ENCODE results near the gene CPNE7. TPM values are rescaled to one million over a fixed set of nuclear protein-coding genes. Genes with fewer than 3 reads are reported as not detected.

Gene CPNE7
- total and polyA plus RNA-seq, 7 experiments from 2014 or later: 0.39 to 5.2 TPM; not detected in 5

DNA sequence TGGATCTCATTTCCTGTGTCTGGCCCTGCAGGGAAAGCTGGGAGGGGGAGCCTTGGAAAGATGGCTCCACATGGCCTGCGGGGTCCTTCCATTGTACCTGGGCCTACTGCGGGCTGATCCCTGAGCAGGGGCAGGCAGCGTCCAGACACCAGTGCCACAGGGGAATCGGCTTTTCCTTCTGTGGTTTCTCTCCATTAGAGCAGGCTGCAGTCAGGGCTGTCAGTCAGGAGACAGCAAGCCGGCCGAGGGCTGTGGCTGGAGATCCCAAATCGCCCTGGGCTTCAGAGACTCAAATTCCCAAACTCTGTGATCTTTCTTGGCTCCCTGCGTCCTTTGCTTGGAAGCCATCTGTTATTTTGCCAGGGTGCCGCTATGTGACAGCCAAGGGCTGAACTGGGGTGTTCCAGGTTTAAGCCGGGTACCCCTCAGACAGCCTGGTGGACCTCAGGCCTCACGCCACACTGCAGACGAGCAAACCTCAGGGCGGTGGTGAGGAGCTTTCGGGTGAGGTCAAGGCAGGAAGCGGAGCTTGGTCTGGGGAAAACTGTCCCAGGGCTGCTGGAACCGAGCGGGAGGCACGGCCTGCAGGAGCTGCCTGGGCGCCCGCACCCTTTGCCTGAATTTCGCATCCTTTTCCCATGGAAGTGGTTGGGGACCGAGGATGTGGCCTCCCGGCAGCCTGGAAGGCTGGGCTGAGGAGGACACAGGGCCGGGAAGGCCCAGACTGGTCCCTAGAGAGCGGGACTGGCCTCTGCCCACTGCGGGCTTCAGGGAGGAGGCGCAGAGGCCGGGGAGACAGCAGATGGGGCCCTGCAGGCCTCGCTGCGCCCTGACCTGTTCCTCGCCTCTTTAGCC, 1.5 kb upstream of the CPNE7 start:
- peaks cover 3 to 33% (median 12%) of the 10 kb centered on the region in 5 donors for H3K27me3 Mint-ChIP-seq
- peak overlapping the region; percentile 16 to 79 (median 41) for H3K4me3 Mint-ChIP-seq
- POLR2A ChIA-PET: no interaction called here
- ATAC-seq (no peak), DNase-seq (no peak)
- H3K27ac Mint-ChIP-seq: no peak overlapping the region
- CTCF ChIA-PET: no interaction called here
- Histone ChIP-seq H3K4me3 (ENCODE audit: low read length) (no peak overlapping the region), H3K27me3 (ENCODE audit: control insufficient read depth in 2 of 2, insufficient read depth in 2 of 2, low read length in 2 of 2) (no peaks in the 10 kb centered on the region), H3K4me1 (ENCODE audit: control insufficient read depth in 2 of 2, insufficient read depth in 2 of 2, low read length in 2 of 2) (peaks cover 0 to 17% of the 10 kb centered on the region in 2 donors), H3K9me3 (ENCODE audit: control insufficient read depth in 2 of 3, low read length in 3 of 3) (no peaks in the 10 kb centered on the region), H3K27ac (ENCODE audit: low read depth, low read length) (no peak overlapping the region), H3K36me3 (ENCODE audit: control insufficient read depth in 2 of 3, insufficient read depth in 3 of 3, low read length in 3 of 3) (no peaks in the 10 kb centered on the region)
- intact Hi-C loops (cut with micrococcal nuclease): loop anchor here in 1 of 2 donors (1.0 kb wide), 1 partner anchor 67 kb away; no protein-coding TSS in a partner anchor
- peaks cover 8 to 29% (median 15%) of the 10 kb centered on the region in 7 donors for H3K4me1 Mint-ChIP-seq
- H3K9me3 Mint-ChIP-seq: peaks cover 0 to 4% (median 0%) of the 10 kb centered on the region in 11 donors
- no peaks in the 10 kb centered on the region for H3K36me3 Mint-ChIP-seq

DNA sequence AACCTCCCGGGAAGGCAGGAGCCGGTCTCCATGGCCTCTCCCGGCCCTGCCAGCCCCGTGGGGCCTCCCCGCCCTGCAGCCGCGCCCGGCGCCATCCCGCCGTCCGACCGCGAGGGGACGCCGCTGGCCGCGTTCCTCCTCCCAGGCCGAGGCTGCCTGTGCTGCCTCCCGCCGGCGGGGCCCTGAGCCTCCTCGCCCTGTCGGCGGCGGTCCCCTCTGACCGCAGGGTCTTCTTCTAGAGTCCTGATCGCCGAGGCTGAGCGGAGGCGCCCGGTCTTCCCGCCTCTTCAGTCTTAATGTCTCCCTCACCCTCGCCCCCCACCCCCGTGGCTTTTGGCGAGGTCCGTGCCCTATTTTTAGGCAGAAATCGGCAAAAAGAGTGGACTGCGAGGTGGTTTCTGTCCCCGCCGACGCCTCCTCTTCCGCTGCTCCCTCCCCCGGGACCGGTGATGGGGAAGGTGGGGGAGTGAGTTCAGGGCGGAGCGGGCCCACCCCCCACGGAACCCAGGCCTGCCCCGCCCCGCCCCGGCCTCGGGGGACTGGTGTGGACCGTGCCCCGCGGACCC, 794 bp upstream of the CPNE7 start:
- peak; percentile 67 for ATAC-seq
- Histone ChIP-seq H3K4me3 (ENCODE audit: low read length) (peak overlapping the region; percentile 24), H3K27ac (ENCODE audit: low read depth, low read length) (no peak overlapping the region), H3K4me1 (ENCODE audit: control insufficient read depth in 2 of 2, insufficient read depth in 2 of 2, low read length in 2 of 2) (peaks cover 0 to 17% of the 10 kb centered on the region in 2 donors), H3K36me3 (ENCODE audit: control insufficient read depth in 2 of 3, insufficient read depth in 3 of 3, low read length in 3 of 3) (no peaks in the 10 kb centered on the region), H3K27me3 (ENCODE audit: control insufficient read depth in 2 of 2, insufficient read depth in 2 of 2, low read length in 2 of 2) (no peaks in the 10 kb centered on the region), H3K9me3 (ENCODE audit: control insufficient read depth in 2 of 3, low read length in 3 of 3) (no peaks in the 10 kb centered on the region)
- H3K36me3 Mint-ChIP-seq: no peaks in the 10 kb centered on the region
- H3K4me3 Mint-ChIP-seq: peak overlapping the region in 9 of 10 donors; percentile 34 to 79 (median 64)
- ChIA-PET CTCF (no interaction called here), POLR2A (interaction anchor here (1.5 kb wide), 1 partner anchor 14 kb away, joined by 4 read pairs; no protein-coding TSS in a partner anchor)
- DNase-seq: peak in 4 of 9 donors; percentile 20 to 79 (median 42)
- peaks cover 8 to 29% (median 15%) of the 10 kb centered on the region in 7 donors for H3K4me1 Mint-ChIP-seq
- peaks cover 3 to 33% (median 12%) of the 10 kb centered on the region in 5 donors for H3K27me3 Mint-ChIP-seq
- no peak overlapping the region for H3K27ac Mint-ChIP-seq
- intact Hi-C loops (cut with micrococcal nuclease): loop anchor here in 1 of 2 donors (1.0 kb wide), 1 partner anchor 67 kb away; no protein-coding TSS in a partner anchor
- H3K9me3 Mint-ChIP-seq: peaks cover 0 to 4% (median 0%) of the 10 kb centered on the region in 11 donors

DNA sequence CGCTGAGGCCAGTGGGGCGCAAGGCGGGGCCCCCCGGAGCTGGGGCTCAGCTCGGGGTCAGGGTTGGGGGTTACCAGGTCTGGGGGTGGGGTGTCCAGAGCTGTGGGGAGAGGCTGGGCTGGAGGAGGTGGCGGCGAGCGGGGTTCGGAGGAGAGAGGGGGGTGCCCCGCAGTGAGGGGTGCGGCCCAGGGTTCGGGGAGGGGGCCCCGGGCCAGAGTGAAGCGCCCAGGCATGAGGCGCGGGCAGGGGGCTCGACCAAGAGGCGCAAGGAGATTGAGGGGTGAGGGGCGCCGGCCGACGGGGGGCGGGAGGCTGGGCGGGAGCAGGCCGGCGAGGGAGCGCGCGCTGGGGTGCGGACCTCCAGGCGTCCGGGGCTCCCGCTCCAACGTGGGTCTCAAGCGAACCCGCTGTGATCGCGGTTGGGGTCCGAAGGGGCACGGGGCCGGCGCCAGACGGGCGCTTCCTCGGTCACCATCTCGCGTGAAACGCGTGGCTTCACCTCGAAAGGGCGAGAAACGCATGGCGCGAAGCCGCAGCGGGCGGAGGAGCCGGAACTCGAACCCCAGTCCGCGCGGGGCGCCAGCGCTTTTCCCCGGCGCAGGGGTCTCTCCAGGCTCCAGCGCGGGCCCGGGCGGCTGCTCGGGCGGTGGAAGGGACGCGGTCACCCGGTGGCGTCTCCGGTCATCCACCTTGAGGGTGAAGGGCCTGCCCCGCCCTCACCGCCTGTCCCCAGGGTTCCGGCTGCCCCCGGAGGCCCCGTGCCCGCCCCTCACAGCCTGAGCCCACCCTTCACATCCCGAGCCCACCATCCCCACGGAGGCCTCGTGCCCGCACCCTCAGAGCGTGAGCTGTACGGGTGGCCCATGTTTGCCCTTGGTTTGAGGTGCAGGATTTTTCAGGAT, 846 bp downstream of the CPNE7 start:
- H3K27me3 Mint-ChIP-seq: peaks cover 3 to 33% (median 12%) of the 10 kb centered on the region in 5 donors
- CTCF ChIA-PET: no interaction called here
- ATAC-seq (no peak), DNase-seq (no peak)
- peaks cover 8 to 27% (median 15%) of the 10 kb centered on the region in 7 donors for H3K4me1 Mint-ChIP-seq
- intact Hi-C loops (cut with micrococcal nuclease): no loop called here
- Histone ChIP-seq H3K27ac (ENCODE audit: low read depth, low read length) (no peak overlapping the region), H3K4me1 (ENCODE audit: control insufficient read depth in 2 of 2, insufficient read depth in 2 of 2, low read length in 2 of 2) (peaks cover 0 to 17% of the 10 kb centered on the region in 2 donors), H3K9me3 (ENCODE audit: control insufficient read depth in 2 of 3, low read length in 3 of 3) (no peaks in the 10 kb centered on the region), H3K36me3 (ENCODE audit: control insufficient read depth in 2 of 3, insufficient read depth in 3 of 3, low read length in 3 of 3) (no peaks in the 10 kb centered on the region), H3K27me3 (ENCODE audit: control insufficient read depth in 2 of 2, insufficient read depth in 2 of 2, low read length in 2 of 2) (no peaks in the 10 kb centered on the region), H3K4me3 (ENCODE audit: low read length) (no peak overlapping the region)
- peak overlapping the region in 1 of 10 donors; percentile 78 for H3K4me3 Mint-ChIP-seq
- H3K9me3 Mint-ChIP-seq: peaks cover 0 to 1% (median 0%) of the 10 kb centered on the region in 11 donors
- H3K36me3 Mint-ChIP-seq: no peaks in the 10 kb centered on the region
- no peak overlapping the region for H3K27ac Mint-ChIP-seq
- POLR2A ChIA-PET: interaction anchor here (1.5 kb wide), 1 partner anchor 15 kb away, joined by 4 read pairs; no protein-coding TSS in a partner anchor

DNA sequence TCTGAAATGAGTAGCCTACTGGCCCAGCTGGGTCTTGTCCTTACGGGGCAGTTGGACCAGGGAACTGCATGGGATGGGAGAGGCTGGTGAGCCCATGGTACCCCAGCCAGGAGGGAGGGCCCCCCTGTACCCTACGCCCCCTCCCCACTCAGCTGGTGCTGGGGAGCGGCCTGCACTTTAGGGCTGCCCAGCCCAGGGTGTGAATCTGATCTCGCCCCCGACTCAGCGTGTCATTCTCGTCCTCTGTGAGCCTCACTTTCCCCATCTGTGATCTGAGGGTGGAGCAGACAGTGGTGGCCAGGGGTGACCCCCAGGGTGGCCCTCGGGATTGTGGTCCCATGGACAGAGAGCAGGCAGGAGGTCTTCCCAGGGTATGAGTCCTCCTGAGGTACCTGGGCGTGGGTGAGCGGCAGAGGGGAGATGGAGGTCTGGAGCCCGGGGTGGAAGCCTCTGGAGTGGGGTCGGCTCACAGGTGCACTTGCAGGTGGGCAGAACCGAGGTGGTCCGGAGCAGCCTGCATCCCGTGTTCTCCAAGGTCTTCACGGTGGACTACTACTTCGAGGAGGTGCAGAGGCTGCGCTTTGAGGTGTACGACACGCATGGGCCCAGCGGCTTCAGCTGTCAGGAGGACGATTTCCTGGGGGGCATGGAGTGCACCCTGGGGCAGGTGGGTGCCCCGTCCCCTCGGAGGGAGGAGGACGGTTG, 1.6 kb downstream of the CPNE7 start:
- H3K27me3 Mint-ChIP-seq: peaks cover 3 to 27% (median 9%) of the 10 kb centered on the region in 5 donors
- POLR2A ChIA-PET: no interaction called here
- H3K27me3 ChIP-seq (ENCODE audit: control insufficient read depth in 2 of 2, insufficient read depth in 2 of 2, low read length in 2 of 2): no peaks in the 10 kb centered on the region
- intact Hi-C loops (cut with micrococcal nuclease): no loop called here
- no peak overlapping the region for H3K27ac ChIP-seq (ENCODE audit: low read depth, low read length)
- peak overlapping the region in 6 of 10 donors; percentile 12 to 78 (median 28) for H3K4me3 Mint-ChIP-seq
- ATAC-seq (no peak), DNase-seq (no peak)
- H3K27ac Mint-ChIP-seq: no peak overlapping the region
- peaks cover 4 to 19% (median 9%) of the 10 kb centered on the region in 7 donors for H3K4me1 Mint-ChIP-seq
- peaks cover 0 to 1% (median 0%) of the 10 kb centered on the region in 11 donors for H3K9me3 Mint-ChIP-seq
- no peaks in the 10 kb centered on the region for H3K36me3 ChIP-seq (ENCODE audit: control insufficient read depth in 2 of 3, insufficient read depth in 3 of 3, low read length in 3 of 3)
- no peak overlapping the region for H3K4me3 ChIP-seq (ENCODE audit: low read length)
- no peaks in the 10 kb centered on the region for H3K9me3 ChIP-seq (ENCODE audit: control insufficient read depth in 2 of 3, low read length in 3 of 3)
- peaks cover 0 to 9% of the 10 kb centered on the region in 2 donors for H3K4me1 ChIP-seq (ENCODE audit: control insufficient read depth in 2 of 2, insufficient read depth in 2 of 2, low read length in 2 of 2)
- no peaks in the 10 kb centered on the region for H3K36me3 Mint-ChIP-seq
- CTCF ChIA-PET: no interaction called here

DNA sequence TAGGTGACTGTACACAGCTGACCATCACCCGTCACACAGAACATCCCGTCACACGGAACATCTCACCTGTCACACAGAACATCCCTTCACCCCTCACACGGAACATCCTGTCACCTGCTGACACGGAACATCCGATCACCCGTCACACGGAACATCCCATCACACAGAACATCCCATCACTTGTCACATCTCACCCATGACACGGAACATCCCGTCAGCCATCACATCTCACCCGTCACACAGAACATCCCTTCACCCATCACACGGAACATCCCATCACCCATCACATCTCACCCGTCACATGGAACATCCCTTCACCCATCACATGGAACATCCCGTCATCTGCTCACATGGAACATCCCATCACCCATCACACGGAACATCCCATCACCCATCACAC, 3.8 kb downstream of the CPNE7 start:
- ChIA-PET POLR2A (no interaction called here), CTCF (no interaction called here)
- ATAC-seq (no peak), DNase-seq (no peak)
- Histone ChIP-seq H3K36me3 (ENCODE audit: control insufficient read depth in 2 of 3, insufficient read depth in 3 of 3, low read length in 3 of 3) (no peaks in the 10 kb centered on the region), H3K27ac (ENCODE audit: low read depth, low read length) (no peak overlapping the region), H3K4me1 (ENCODE audit: control insufficient read depth in 2 of 2, insufficient read depth in 2 of 2, low read length in 2 of 2) (peaks cover 0 to 9% of the 10 kb centered on the region in 2 donors), H3K9me3 (ENCODE audit: control insufficient read depth in 2 of 3, low read length in 3 of 3) (no peaks in the 10 kb centered on the region), H3K4me3 (ENCODE audit: low read length) (no peak overlapping the region), H3K27me3 (ENCODE audit: control insufficient read depth in 2 of 2, insufficient read depth in 2 of 2, low read length in 2 of 2) (no peaks in the 10 kb centered on the region)
- Mint-ChIP-seq H3K27me3 (peaks cover 0 to 13% (median 0%) of the 10 kb centered on the region in 5 donors), H3K36me3 (no peaks in the 10 kb centered on the region), H3K4me1 (peaks cover 0 to 2% (median 0%) of the 10 kb centered on the region in 7 donors), H3K27ac (no peak overlapping the region), H3K4me3 (no peak overlapping the region), H3K9me3 (peaks cover 0 to 1% (median 0%) of the 10 kb centered on the region in 11 donors)
- intact Hi-C loops (cut with micrococcal nuclease): no loop called here

Measured in naive thymus-derived CD4-positive, alpha-beta T cell (primary cell).